ENCODE data around the gene ABLIM1. TPM values are rescaled to one million over a fixed set of nuclear protein-coding genes. Genes with fewer than 3 reads are reported as not detected.
A peak's percentile ranks its signal among the peaks of the same experiment; 100 is the strongest.

ABLIM1 gene
- polyA plus RNA-seq, 3 donors = 0.33 to 0.91 (median 0.57) TPM

DNA sequence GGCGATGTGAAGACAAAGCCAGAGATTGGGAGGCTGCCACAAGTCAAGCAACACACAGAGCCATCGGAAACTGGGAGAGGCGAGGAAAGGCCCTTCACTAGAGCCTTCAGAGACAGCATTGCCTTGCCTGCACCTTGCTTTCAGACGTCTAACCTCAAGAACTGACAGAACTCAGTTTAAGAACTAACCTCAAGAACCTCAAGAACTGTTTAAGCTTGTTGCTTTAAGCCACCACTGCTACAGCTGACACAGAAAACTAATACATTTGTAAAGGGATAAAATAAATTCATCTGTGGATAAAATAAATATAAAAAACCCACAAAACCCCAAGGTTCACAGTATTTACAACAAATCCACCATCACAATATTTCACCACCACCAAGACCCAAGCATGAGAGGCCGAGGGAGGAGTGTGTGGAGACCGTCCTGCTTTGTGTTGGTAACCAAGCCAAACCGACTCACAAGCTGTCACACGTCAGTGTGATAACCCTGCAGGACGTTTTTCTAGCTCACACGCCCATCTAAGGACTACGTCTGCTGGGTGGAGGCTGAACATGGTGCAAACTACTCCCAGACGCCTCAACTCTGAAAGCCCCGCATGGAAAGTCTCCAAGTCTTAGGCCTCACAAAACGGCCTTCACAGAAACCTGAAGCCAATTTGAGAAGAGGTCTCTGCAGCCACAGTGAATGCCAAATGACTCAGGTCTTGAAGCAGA is 116.8 kb downstream of the ABLIM1 start:
- no peak overlapping the region for H2AFZ ChIP-seq (ENCODE audit: insufficient read depth, low read depth, low read length, poor library complexity, severe bottlenecking)
- DNase-seq = no peak
- Mint-ChIP-seq H3K27me3 (ENCODE audit: low read depth in 3 of 3) (peaks cover 2 to 6% (median 4%) of the 10 kb centered on the region in 3 donors), H3K9me3 (peaks cover 0 to 4% (median 0%) of the 10 kb centered on the region in 7 donors), H3K36me3 (no peaks in the 10 kb centered on the region), H3K27ac (peak overlapping the region in 1 of 7 donors; percentile 75), H3K4me1 (peaks cover 21% of the 10 kb centered on the region), H3K4me3 (no peak overlapping the region)
- no peak overlapping the region for H3K4me2 ChIP-seq (replicated peaks; ENCODE audit: extremely low read depth, low read length, poor library complexity, severe bottlenecking)
- H3K9ac ChIP-seq (ENCODE audit: insufficient read depth, low read length, poor library complexity, severe bottlenecking) = no peak overlapping the region
- TF ChIP-seq, protein P1, sequence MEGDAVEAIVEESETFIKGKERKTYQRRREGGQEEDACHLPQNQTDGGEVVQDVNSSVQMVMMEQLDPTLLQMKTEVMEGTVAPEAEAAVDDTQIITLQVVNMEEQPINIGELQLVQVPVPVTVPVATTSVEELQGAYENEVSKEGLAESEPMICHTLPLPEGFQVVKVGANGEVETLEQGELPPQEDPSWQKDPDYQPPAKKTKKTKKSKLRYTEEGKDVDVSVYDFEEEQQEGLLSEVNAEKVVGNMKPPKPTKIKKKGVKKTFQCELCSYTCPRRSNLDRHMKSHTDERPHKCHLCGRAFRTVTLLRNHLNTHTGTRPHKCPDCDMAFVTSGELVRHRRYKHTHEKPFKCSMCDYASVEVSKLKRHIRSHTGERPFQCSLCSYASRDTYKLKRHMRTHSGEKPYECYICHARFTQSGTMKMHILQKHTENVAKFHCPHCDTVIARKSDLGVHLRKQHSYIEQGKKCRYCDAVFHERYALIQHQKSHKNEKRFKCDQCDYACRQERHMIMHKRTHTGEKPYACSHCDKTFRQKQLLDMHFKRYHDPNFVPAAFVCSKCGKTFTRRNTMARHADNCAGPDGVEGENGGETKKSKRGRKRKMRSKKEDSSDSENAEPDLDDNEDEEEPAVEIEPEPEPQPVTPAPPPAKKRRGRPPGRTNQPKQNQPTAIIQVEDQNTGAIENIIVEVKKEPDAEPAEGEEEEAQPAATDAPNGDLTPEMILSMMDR (IDR thresholded peaks at IDR 0.05) = no peak
- no peaks in the 10 kb centered on the region for H4K20me1 ChIP-seq (ENCODE audit: insufficient read depth, low read length)
- no peaks in the 10 kb centered on the region for H3K27me3 ChIP-seq (ENCODE audit: control insufficient read depth in 2 of 2, insufficient read depth in 2 of 2, low read length in 2 of 2)
- no peak overlapping the region for H3K27ac ChIP-seq (ENCODE audit: low read depth in 1 of 2, low read length in 2 of 2)
- 89% methylated on average over 13 of the region's 14 CpGs for WGBS (ENCODE audit: insufficient coverage)
- no peak overlapping the region for H3K4me3 ChIP-seq (replicated peaks in 1 of 3; ENCODE audit: low read depth in 2 of 3, low read length in 3 of 3)
- intact Hi-C loops (cut with micrococcal nuclease) = no loop called here
- peaks cover 2 to 10% of the 10 kb centered on the region in 2 donors for H3K4me1 ChIP-seq (ENCODE audit: control insufficient read depth in 1 of 2, insufficient read depth in 2 of 2, low read length in 2 of 2)
- no peaks in the 10 kb centered on the region for H3K9me3 ChIP-seq (replicated peaks in 1 of 2; ENCODE audit: control insufficient read depth in 1 of 2, insufficient read depth in 1 of 2, low read length in 2 of 2)
- no peaks in the 10 kb centered on the region for H3K36me3 ChIP-seq (replicated peaks in 1 of 2; ENCODE audit: control insufficient read depth in 1 of 2, insufficient read depth in 2 of 2, low read length in 2 of 2)
- H3K79me2 ChIP-seq (ENCODE audit: insufficient read depth, low read length) = no peaks in the 10 kb centered on the region

DNA sequence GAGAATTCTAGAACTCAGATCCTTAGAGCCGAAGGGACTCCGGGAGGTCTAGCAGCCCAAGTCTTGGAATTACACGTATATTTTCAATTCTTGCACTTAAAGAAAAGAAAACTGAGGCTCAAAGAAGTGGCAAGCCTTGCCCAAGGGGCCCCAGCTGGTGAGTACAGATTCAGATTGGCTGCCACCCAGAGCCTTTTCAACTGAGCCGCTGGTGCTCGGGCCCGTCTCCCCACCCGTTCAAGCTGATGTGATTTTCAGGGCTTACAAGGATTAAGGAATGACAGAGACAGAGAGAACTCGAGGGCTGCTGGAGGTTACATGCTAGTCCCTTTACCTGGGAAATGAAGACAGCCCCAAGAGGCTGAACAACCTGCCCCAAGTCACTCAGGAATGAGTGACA is 117.8 kb downstream of the ABLIM1 start:
- TF ChIP-seq, protein P1 (IDR thresholded peaks at IDR 0.05) = no peak
- peaks cover 0 to 6% (median 0%) of the 10 kb centered on the region in 7 donors for H3K9me3 Mint-ChIP-seq
- Histone ChIP-seq H3K4me2 (replicated peaks; ENCODE audit: extremely low read depth, low read length, poor library complexity, severe bottlenecking) (no peak overlapping the region), H2AFZ (ENCODE audit: insufficient read depth, low read depth, low read length, poor library complexity, severe bottlenecking) (no peak overlapping the region), H3K4me1 (ENCODE audit: control insufficient read depth in 1 of 2, insufficient read depth in 2 of 2, low read length in 2 of 2) (peaks cover 2 to 10% of the 10 kb centered on the region in 2 donors), H3K9me3 (replicated peaks in 1 of 2; ENCODE audit: control insufficient read depth in 1 of 2, insufficient read depth in 1 of 2, low read length in 2 of 2) (no peaks in the 10 kb centered on the region), H3K9ac (ENCODE audit: insufficient read depth, low read length, poor library complexity, severe bottlenecking) (no peak overlapping the region), H4K20me1 (ENCODE audit: insufficient read depth, low read length) (no peaks in the 10 kb centered on the region), H3K36me3 (replicated peaks in 1 of 2; ENCODE audit: control insufficient read depth in 1 of 2, insufficient read depth in 2 of 2, low read length in 2 of 2) (no peaks in the 10 kb centered on the region), H3K79me2 (ENCODE audit: insufficient read depth, low read length) (no peaks in the 10 kb centered on the region), H3K4me3 (replicated peaks in 1 of 3; ENCODE audit: low read depth in 2 of 3, low read length in 3 of 3) (no peak overlapping the region), H3K27me3 (ENCODE audit: control insufficient read depth in 2 of 2, insufficient read depth in 2 of 2, low read length in 2 of 2) (no peaks in the 10 kb centered on the region), H3K27ac (ENCODE audit: low read depth in 1 of 2, low read length in 2 of 2) (no peak overlapping the region)
- H3K27me3 Mint-ChIP-seq (ENCODE audit: low read depth in 3 of 3) = peaks cover 2 to 4% (median 4%) of the 10 kb centered on the region in 3 donors
- 86% methylated on average over 8 of the region's 8 CpGs for WGBS (ENCODE audit: insufficient coverage)
- H3K36me3 Mint-ChIP-seq = no peaks in the 10 kb centered on the region
- no peak for DNase-seq
- no peak overlapping the region for H3K27ac Mint-ChIP-seq
- H3K4me3 Mint-ChIP-seq = no peak overlapping the region
- intact Hi-C loops (cut with micrococcal nuclease) = no loop called here
- peaks cover 21% of the 10 kb centered on the region for H3K4me1 Mint-ChIP-seq

Data from CD14-positive monocyte (primary cell).